GM12878 (cell line): Measurements from ENCODE around the gene NUDT22. TPM values are rescaled to one million over a fixed set of nuclear protein-coding genes. Genes with fewer than 3 reads are reported as not detected.

Source experiments
- ATAC-seq: fragments of 200-7000 bp; cut with Tn5 transposase; 3 replicates; pipeline ENCODE4 v1.9.1; 2020; ENCODE audit warnings: mild to moderate bottlenecking, moderate library complexity
- BruUV-seq: library from RNA; stranded (reverse); fragments of 400-500 nt; replicated peaks from 2 replicates; lab custom pipeline; 2021; lab: Mats Ljungman, UMichigan
- CTCF ChIA-PET: fragments of 300-600 bp; sonication (Branson Sonifier 250); formaldehyde crosslinking; extraction: SDS; loops from one replicate; lab custom pipeline; 2021; ENCODE audit warnings: inconsistent platforms; lab: Yijun Ruan, JAX
- POLR2A ChIA-PET: fragments of 350-600 bp; formaldehyde crosslinking; extraction: SDS; loops from one replicate; lab custom pipeline; 2021; ENCODE audit warnings: inconsistent platforms; lab: Charles Lee
- RAD21 ChIA-PET: fragments of 300-600 bp; sonication (Branson Sonifier 250); formaldehyde crosslinking; loops from one replicate; lab custom pipeline; 2023; ENCODE audit warnings: antibody characterized with exemption; ENCODE audit not compliant: unreplicated experiment; lab: Charles Lee
- SMC1A ChIA-PET: fragments of 300-600 bp; sonication (Branson Sonifier 250); formaldehyde crosslinking; loops from one replicate; lab custom pipeline; 2023; ENCODE audit not compliant: unreplicated experiment, uncharacterized antibody; lab: Charles Lee
- DNase-seq: peaks from one replicate; pipeline ENCODE4 v3.0.0-alpha.2; 2011; ENCODE audit warnings: low read depth, low spot score
- FAIRE-seq: peaks from 3 replicates; lab custom pipeline; 2011; peaks lifted over from hg19 to GRCh38; lab: Jason Lieb, UNC
- H2AFZ ChIP-seq: 2 replicates; pipeline ENCODE4 v1.6.0; 2011; ENCODE audit warnings: low read depth, low read length, control low read depth; ENCODE audit not compliant: control insufficient read depth
- H3K27ac ChIP-seq: 2 replicates; pipeline ENCODE4 v1.5.1; 2011; ENCODE audit warnings: control low read depth; ENCODE audit not compliant: control insufficient read depth, insufficient read depth
- H3K27me3 ChIP-seq, 2 experiments: replicated peaks in 1 of 2; 2 replicates each; pipeline versions ENCODE4 v1.6.0 to v1.6.1; 2011; ENCODE audit warnings: low read length in 1 of 2; ENCODE audit not compliant: control insufficient read depth in 2 of 2, insufficient read depth in 2 of 2
- H3K36me3 ChIP-seq, 2 experiments: 2 replicates each; pipeline ENCODE4 v1.5.1; 2011; ENCODE audit warnings: low read length in 1 of 2; ENCODE audit not compliant: control insufficient read depth in 2 of 2, insufficient read depth in 2 of 2
- H3K4me1 ChIP-seq: 2 replicates; pipeline ENCODE4 v1.6.1; 2011; ENCODE audit warnings: mild to moderate bottlenecking, low read length, moderate library complexity, mixed read lengths; ENCODE audit not compliant: control insufficient read depth, insufficient read depth
- H3K4me2 ChIP-seq: 2 replicates; pipeline ENCODE4 v1.6.0; 2011; ENCODE audit warnings: control low read depth; ENCODE audit not compliant: control insufficient read depth, insufficient read depth
- H3K4me3 ChIP-seq: fragments of 200-600 bp; sonication (generic); 2 replicates; pipeline ENCODE4 v1.5.1; 2016
- H3K79me2 ChIP-seq: 2 replicates; pipeline ENCODE4 v1.6.0; 2011; ENCODE audit warnings: low read length; ENCODE audit not compliant: control insufficient read depth, insufficient read depth
- H3K9ac ChIP-seq: 2 replicates; pipeline ENCODE4 v1.8.0; 2011; ENCODE audit warnings: low read length, control low read depth, mixed read lengths; ENCODE audit not compliant: control insufficient read depth, insufficient read depth
- H3K9me3 ChIP-seq: replicated peaks from 3 replicates; pipeline ENCODE4 v1.5.1; 2011; ENCODE audit warnings: mild to moderate bottlenecking, low read length; ENCODE audit not compliant: control insufficient read depth, insufficient read depth
- H4K20me1 ChIP-seq: 2 replicates; pipeline ENCODE4 v1.6.0; 2011; ENCODE audit not compliant: control insufficient read depth, insufficient read depth
- ATF2 ChIP-seq: IDR thresholded peaks from 2 replicates; pipeline ENCODE4 v1.6.1; 2012; ENCODE audit warnings: low read length, inconsistent platforms
- CBX3 ChIP-seq: fragments of 200-600 bp; sonication (generic); IDR thresholded peaks from 2 replicates; pipeline ENCODE4 v1.6.1; 2016; ENCODE audit warnings: low read depth, borderline replicate concordance
- E2F4 ChIP-seq: IDR thresholded peaks from 2 replicates; pipeline ENCODE4 v1.6.1; 2012; ENCODE audit warnings: low read depth, low read length, improper control_type of control experiment
- EGR1 ChIP-seq, 2 experiments: IDR thresholded peaks; 1 replicate in 1 of 2; 2 replicates in 1 of 2; pipeline ENCODE4 v1.6.1; 2011 to 2012; ENCODE audit warnings: low read depth in 2 of 2, low read length in 2 of 2, borderline replicate concordance in 1 of 2, mild to moderate bottlenecking in 1 of 2, moderate library complexity in 1 of 2
- FOXM1 ChIP-seq: IDR thresholded peaks from 2 replicates; pipeline ENCODE4 v1.6.1; 2012; ENCODE audit warnings: low read depth, mild to moderate bottlenecking, inconsistent platforms, low read length, moderate library complexity
- PKNOX1 ChIP-seq: fragments of 450-650 bp; IDR thresholded peaks from 2 replicates; pipeline ENCODE4 v1.6.1; 2016; ENCODE audit warnings: mild to moderate bottlenecking
- POU2F2 ChIP-seq: IDR thresholded peaks from 3 replicates; pipeline ENCODE4 v1.6.1; 2011; ENCODE audit warnings: low read depth, mild to moderate bottlenecking, low read length, borderline replicate concordance
- SMC3 ChIP-seq: IDR thresholded peaks from 2 replicates; pipeline ENCODE4 v1.6.1; 2011; ENCODE audit warnings: low read length, improper control_type of control experiment, borderline replicate concordance
- ZBED1 ChIP-seq: IDR thresholded peaks from 2 replicates; pipeline ENCODE4 v1.6.1; 2016; ENCODE audit warnings: borderline replicate concordance
- WGBS: methylation state at CpG from one replicate; pipeline ENCODE4 v1.1.6; 2016; ENCODE audit warnings: low lambda C conversion rate; ENCODE audit not compliant: insufficient replicate concordance, insufficient coverage; ENCODE audit errors: missing lambda C conversion rate; 5-methylcytosine and 5-hydroxymethylcytosine counted together
- in situ Hi-C: fragments of 300-500 bp; cut with MboI; formaldehyde crosslinking; loops from 9 replicates; pipeline ENCODE4 v1.14.3; 2018; ENCODE audit warnings: mixed read lengths
- intact Hi-C: fragments of 100-400 bp; cut with micrococcal nuclease; formaldehyde crosslinking; loops from one replicate; pipeline ENCODE4 v1.14.2; 2022; ENCODE audit not compliant: unreplicated experiment
- polyA plus RNA-seq, 11 experiments: library from polyadenylated mRNA; depleted of rRNA in 4 of 11; unstranded in 6 of 11; stranded (reverse) in 5 of 11; fragments of >200 nt; fragmentation: Nextera tagmentation in 4 of 11; fragmentation: Illumina TruSeq in 1 of 11; extraction: Ambion mirVana in 4 of 11; extraction: Trizol in 1 of 11; gene quantifications; 1 replicate in 1 of 11; 2 replicates in 10 of 11; pipeline versions ENCODE4 v1.2.1 to v1.2.3, GENCODE V29; 2011 to 2016; ENCODE audit warnings: inconsistent platforms in 2 of 11, missing spikeins in 2 of 11, low read depth in 1 of 11
- total RNA-seq, 4 experiments: library from RNA; depleted of rRNA in 3 of 4; stranded (reverse); fragments of >200 nt in 3 of 4; fragmentation: Illumina TruSeq in 1 of 4; extraction: Trizol in 1 of 4; gene quantifications; 2 replicates each; pipeline versions ENCODE4 v1.2.1 to v1.2.3, GENCODE V29; 2013 to 2021

Gene NUDT22
- total and polyA plus RNA-seq, 10 of the 15 experiments (the other 5 are each of a cell fraction or from before 2014, with no cell fraction given) = 6.7 to 115 (median 64.7) TPM

- ATAC-seq (no peak), FAIRE-seq (no peak), DNase-seq (no peak)
- Histone ChIP-seq H3K4me1 (peaks cover 9% of the 10 kb centered on the region), H2AFZ (no peak overlapping the region), H3K79me2 (peaks cover 9% of the 10 kb centered on the region), H3K4me3 (no peak overlapping the region), H3K27ac (no peak overlapping the region), H3K4me2 (no peak overlapping the region), H4K20me1 (no peaks in the 10 kb centered on the region), H3K9me3 (no peaks in the 10 kb centered on the region), H3K36me3 (no peaks in the 10 kb centered on the region; a peak in 2 of 4 replicates), H3K9ac (no peak overlapping the region), H3K27me3 (no peaks in the 10 kb centered on the region)
- in situ Hi-C loops = no loop called here
- no peak for TF ChIP-seq ZBED1
- TF ChIP-seq ATF2 = no peak
- no peak for TF ChIP-seq EGR1 (IDR thresholded peaks at IDR 0.05; ENCODE audit: borderline replicate concordance in 1 of 2, low read depth in 2 of 2, low read length in 2 of 2)
- TF ChIP-seq SMC3 = no peak
- no peak for TF ChIP-seq POU2F2
- no peak for TF ChIP-seq CBX3
- no peak for TF ChIP-seq FOXM1
- TF ChIP-seq E2F4 = no peak
- no peak for TF ChIP-seq PKNOX1
- ChIA-PET RAD21 (no interaction called here), CTCF (interaction anchor here (1.5 kb wide), 1 partner anchor 57 kb away, joined by 4 read pairs; no protein-coding TSS in a partner anchor), POLR2A (interaction anchor here (1.1 kb wide), 1 partner anchor 21 kb away, joined by 3 read pairs; no protein-coding TSS in a partner anchor), SMC1A (no interaction called here)
- 86% methylated on average over 32 of the region's 35 CpGs for WGBS
- no TSS peak for BruUV-seq
- intact Hi-C loops = no loop called here
Measured at GRCh38 chr11:64265176-64266160, 39.4 kb downstream of the NUDT22 start.
